Activated naive CD8-positive, alpha-beta T cell treated with anti-CD3 and anti-CD28 coated beads, Interleukin-2, amount 50 U/mL, for 16 hours (primary cell): ENCODE results near the gene PLEKHN1.

Source experiments
- DNase-seq: peaks from one replicate; pipeline ENCODE4 v3.0.0-alpha.2; 2020; ENCODE audit warnings: low read depth, low spot score

The PLEKHN1 gene

GRCh38 chr1:930633-931138 lies 35.6 kb upstream of the PLEKHN1 start:
- no peak for DNase-seq

GRCh38 chr1:931380-932172 lies 34.7 kb upstream of the PLEKHN1 start:
- DNase-seq: no peak

GRCh38 chr1:932173-932510 lies 34.1 kb upstream of the PLEKHN1 start:
- no peak for DNase-seq

GRCh38 chr1:932776-933602 lies 33.3 kb upstream of the PLEKHN1 start:
- DNase-seq: no peak

GRCh38 chr1:933603-933940 lies 32.7 kb upstream of the PLEKHN1 start:
- no peak for DNase-seq

GRCh38 chr1:934991-935750 lies 31.1 kb upstream of the PLEKHN1 start:
- no peak for DNase-seq

GRCh38 chr1:935751-936231 lies 30.5 kb upstream of the PLEKHN1 start:
- no peak for DNase-seq

GRCh38 chr1:936348-937264 lies 29.7 kb upstream of the PLEKHN1 start:
- no peak for DNase-seq

- no peak for DNase-seq
Measured at GRCh38 chr1:937521-937920, 28.8 kb upstream of the PLEKHN1 start.

- no peak for DNase-seq
Measured at GRCh38 chr1:938088-938683, 28.1 kb upstream of the PLEKHN1 start.

- no peak for DNase-seq
Measured at GRCh38 chr1:938711-939489, 27.4 kb upstream of the PLEKHN1 start.

- DNase-seq: no peak
Measured at GRCh38 chr1:939511-940106, 26.7 kb upstream of the PLEKHN1 start.

- no peak for DNase-seq
Measured at GRCh38 chr1:940107-941014, 25.9 kb upstream of the PLEKHN1 start.

- DNase-seq: no peak
Measured at GRCh38 chr1:941015-941587, 25.2 kb upstream of the PLEKHN1 start.

- no peak for DNase-seq
Measured at GRCh38 chr1:941588-942383, 24.5 kb upstream of the PLEKHN1 start.

GRCh38 chr1:942411-942821 lies 23.9 kb upstream of the PLEKHN1 start:
- DNase-seq: no peak

GRCh38 chr1:942864-943533 lies 23.3 kb upstream of the PLEKHN1 start:
- DNase-seq: no peak
